NT2/D1 (cell line): ENCODE results near the gene SNAP29.

Experiments
- YY1 ChIP-seq: IDR thresholded peaks from 2 replicates; pipeline ENCODE4 v1.6.1; 2011; ENCODE audit not compliant: insufficient read length, insufficient read depth
- ZNF274 ChIP-seq: IDR thresholded peaks from 2 replicates; pipeline ENCODE4 v1.6.1; 2011; ENCODE audit warnings: mild to moderate bottlenecking, low read depth, low read length

DNA sequence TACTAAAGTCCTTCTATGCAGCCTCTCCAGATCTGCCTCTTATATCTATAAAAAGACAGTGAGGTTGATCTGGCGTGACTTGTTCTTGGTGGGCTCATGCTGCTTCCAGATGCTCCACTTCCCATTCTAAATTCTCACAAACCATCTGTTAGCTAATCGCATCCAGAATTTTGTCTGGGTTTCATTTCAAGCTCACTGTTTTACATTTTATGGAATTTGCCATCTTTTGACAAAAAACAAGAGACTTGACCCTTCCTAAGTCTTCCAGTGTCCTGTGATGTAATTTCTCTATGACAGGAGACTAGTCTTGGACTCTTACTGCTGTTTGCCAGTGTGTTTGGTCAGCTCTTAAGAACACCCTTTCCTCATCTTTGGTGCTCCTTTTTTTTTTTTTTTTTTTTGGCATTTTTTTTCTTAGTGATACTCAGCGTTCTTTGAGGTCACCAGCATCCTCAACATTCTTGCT lies 81.4 kb downstream of the SNAP29 start:
- TF ChIP-seq ZNF274, result no peak
- no peak for TF ChIP-seq YY1
